Fibroblast of skin of right biceps (primary cell): Measurements from ENCODE around the gene MRPS18A.
"Not testable (repeated sequence)": the region's sequence is repeated elsewhere in the genome, so short reads cannot be mapped to it uniquely, and the experiment has no call there.

Source experiments
- DNase-seq: peaks from one replicate; pipeline ENCODE4 v3.0.0-alpha.2; 2013

Gene MRPS18A

GRCh38 chr6:43716099-43716498 lies 28.5 kb upstream of the MRPS18A start:
- DNase-seq: no peak

DNA sequence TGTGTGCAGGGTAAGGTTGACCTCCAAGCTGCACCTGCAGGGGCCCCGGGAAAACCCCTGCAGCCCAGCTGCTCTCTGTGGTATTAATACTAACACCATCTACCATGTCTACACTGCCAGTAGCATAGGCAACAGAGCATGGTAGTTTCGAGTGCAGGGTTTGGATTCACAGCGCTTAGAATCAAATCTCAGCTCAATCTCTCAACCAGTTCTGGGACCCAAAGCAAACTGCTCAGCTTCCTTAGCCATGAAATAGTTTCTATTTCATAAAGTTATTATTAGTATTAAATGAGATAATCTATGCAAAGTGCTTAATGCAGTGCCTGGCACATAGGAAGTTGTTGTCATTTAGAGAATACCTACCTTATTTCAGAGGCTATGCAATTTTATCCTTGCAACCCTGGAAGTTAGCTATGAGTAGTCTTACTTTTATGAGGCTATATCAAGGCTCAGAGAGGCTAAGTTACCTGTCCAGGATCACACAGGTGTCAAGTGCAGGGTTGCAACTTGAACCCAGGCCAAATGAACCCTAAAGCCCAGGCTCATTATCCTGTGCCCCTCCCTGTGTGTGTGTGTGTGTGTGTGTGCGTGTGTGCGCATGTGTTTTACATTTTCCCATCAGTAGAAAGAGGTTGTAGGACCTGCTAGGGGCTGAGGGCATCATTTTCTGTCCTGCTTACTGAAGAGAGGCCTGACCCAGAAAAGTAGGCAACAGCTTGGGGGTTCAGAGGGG lies 27.6 kb upstream of the MRPS18A start:
- no peak for DNase-seq

DNA sequence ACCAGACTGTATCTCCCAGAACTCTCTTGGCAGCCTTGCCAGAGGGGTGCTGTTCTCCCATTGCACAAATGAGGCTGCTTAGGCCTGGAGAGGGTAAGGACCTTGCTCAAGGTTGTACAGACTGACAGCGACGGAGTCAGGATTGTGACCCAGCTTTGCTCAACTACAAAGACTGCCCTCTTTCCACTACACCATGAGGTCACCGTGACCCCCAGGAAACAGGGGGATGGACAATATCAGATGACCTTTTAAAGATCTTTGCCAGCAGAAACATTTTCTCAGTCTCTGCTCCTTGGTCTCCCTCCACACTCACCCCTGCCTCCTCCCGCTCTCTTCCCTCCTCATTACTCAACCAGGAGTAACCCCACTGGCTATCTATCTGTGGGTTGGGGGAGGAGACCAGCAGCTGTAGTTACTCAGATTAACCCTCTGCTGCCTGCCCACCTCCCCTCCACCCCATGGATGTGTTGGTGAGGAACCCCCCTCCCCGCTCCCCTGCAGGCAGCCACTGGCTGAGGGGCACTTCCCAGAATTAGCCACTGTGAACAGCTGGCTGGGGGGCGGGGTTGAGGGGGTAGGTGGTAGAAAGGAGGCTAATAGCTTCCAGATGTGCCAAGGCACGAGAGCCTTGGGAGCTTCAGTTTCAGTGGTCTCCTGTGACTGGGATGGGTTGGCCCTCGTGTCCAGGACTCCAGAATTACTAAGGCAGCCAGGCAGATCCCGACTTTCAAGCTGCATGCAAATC lies 26.9 kb upstream of the MRPS18A start:
- DNase-seq: peak; percentile 70

GRCh38 chr6:43713643-43714310 lies 26.2 kb upstream of the MRPS18A start:
- DNase-seq: no peak

- no peak for DNase-seq
Observed at GRCh38 chr6:43712579-43712978, 25.0 kb upstream of the MRPS18A start.

GRCh38 chr6:43710576-43710975 lies 23.0 kb upstream of the MRPS18A start:
- DNase-seq: no peak

DNA sequence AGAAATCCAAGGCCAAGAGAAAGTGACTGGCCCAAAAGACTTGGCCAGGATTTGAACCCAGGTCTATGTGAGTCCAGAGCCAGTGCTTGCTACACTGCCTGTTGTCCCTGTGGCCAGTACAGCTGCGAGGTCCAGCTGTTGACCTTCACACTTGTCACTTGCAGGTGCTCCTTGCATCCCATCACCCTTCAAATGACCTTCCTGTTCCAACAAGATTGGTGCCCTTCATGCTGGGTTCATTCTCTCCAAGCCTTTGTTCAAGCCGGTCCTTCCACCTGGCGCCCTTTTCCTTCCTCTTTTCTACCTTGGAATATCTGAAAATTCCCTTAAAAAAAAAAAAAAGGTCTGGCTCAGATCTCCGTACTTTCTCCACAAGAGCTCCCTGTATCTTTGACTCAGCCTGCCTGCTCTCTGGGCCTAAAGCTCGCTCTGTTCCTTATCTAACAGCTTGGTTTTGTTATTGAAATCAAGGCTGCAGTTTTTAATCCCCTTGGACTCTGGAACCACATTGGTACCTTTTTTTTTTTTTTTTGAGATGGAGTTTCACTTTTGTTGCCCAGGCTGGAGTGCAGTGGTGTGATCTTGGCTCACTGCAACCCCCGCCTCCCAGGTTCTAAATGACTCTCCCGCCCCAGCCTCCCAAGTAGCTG lies 22.2 kb upstream of the MRPS18A start:
- no peak for DNase-seq

DNA sequence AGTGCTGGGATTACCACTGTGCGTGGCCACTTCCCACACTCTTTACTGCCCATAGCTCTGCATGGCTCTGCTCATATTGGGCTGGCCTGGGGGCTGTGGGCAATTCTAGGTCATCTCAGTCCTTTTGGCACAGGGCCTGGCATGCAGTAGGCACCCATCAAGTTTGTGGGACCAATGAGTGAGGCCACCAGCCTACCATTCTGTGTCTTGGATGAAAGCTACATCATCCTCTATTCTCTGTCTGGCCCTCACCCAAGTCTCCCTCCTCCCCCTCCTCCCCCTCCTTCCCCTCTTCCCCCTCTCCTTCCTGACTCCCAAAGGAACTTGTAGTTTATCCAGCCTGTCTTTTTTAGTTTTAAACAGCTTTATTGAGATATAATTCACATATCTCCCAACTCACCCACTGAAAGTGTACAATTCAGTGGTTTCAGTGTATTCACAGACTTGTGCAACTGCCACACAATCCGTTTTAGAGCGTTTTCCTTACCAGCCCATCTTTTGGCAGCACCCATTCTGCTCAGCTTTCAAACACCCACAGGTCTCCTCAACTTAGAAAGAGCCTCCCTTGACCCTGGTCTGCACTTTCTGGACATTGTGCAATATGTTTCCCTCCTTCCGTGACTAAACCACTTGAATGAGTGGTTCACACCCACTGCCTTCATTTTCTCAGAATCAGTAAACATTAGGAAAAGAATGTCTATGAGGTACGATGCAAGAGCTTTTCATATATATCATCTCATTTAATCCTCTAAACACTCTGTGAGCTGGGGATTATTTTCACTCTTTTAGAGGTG lies 21.5 kb upstream of the MRPS18A start:
- peak; percentile 44 for DNase-seq

GRCh38 chr6:43707767-43708166 lies 20.2 kb upstream of the MRPS18A start:
- no peak for DNase-seq

DNA sequence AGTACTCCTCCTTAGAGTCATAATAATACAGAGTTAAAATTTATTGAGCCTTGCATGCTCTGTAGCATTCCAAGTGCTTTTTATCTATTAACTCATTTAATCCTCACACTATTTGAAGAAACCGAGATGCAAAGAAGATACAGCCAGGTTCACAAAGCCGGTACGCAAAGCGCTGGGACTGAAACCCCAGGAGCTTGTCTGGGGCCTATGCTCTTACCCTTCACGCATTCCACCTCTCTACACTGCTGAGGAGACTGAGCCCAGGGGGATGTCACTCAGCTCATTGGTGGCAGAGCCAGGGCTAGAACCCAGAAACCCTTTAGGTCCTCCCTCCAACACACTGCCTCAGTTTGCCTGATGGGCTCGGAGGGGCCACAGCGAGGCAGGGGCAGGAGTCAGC lies 19.7 kb upstream of the MRPS18A start:
- DNase-seq: no peak

DNA sequence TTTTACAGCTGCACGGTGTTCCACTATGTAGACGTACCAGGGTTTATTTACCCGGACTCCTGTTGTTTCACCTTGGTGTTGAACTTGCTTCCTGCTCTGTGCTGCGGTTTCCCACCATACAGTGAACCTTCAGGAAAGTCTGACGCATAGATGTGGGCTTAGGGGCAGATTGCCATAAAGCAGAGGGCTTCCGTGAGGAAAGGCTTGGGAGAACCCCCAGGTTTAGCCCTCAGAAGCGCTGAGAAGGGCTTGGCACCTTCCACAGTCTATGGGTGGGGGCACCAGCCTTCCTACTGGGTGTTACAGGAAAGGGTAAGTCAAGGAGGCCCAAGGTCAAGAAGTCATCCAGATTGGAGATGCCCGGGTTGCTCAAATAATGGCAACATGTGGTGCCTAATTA lies 19.2 kb upstream of the MRPS18A start:
- no peak for DNase-seq

DNA sequence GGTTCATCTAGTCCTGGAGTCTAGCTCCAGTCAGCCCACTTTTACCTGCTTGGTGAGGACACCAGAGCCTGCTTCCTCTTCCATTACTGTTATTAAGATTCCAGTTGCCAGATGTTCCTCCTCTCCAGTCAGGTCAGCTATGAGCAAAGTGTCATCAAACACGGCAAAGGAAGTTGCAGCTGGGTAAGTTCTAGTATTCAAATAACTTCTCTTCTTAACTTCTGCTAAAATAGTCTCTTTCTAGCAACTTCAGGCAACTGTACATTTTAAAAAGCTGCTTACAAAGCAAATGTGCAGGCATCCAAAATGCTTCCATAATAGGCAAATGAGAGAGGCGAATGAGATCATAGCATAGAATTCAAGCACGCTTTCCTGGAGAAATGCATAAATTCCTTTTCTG lies 18.4 kb upstream of the MRPS18A start:
- no peak for DNase-seq

GRCh38 chr6:43703512-43704429 lies 16.2 kb upstream of the MRPS18A start:
- DNase-seq: no peak

GRCh38 chr6:43702534-43703440 lies 15.2 kb upstream of the MRPS18A start:
- DNase-seq: peak; percentile 94

DNA sequence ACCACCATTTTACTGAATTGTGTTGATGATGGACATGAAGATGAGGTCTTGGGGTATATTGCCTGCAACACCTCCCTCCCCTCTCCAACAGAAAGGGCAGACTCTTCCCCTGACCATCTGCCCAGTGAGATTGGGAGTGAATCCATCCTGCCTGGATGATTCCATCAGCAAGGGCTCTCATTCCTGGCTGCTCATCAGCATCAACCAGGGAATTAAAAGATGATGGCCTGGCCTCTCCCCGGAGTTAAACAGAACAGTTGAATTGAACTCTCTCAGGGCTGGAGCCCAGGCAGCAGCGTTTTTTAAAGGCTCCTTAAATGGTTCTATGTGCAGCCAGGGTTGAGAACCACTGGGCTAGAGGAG lies 14.6 kb upstream of the MRPS18A start:
- DNase-seq: no peak

DNA sequence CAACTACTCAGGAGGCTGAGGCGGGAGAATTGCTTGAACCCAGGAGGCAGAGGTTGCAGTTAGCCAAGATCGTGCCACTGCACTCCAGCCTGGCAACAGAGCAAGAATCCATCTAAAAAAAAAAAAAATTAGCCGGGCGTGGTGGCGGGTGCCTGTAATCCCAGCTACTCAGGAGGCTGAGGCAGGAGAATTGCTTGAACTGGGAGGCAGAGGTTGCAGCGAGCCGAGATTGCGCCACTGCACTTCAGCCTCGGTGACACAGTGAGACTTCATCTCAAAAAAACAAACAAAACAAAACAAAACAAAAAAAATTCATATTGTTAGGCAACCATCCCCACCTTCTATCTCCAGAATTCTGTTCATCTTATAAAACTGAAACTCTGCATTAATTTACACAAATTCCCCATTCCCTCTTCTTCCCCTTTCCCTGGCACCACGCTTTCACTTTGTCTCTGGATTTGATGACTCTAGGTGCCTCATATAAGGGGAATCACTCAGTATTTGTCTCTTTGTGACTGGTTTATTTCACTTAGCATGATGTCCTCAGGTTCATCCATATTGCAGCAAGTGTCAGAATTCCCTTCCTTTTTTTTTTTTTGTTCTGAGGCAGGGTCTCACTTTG lies 13.5 kb upstream of the MRPS18A start:
- not testable (repeated sequence) for DNase-seq

DNA sequence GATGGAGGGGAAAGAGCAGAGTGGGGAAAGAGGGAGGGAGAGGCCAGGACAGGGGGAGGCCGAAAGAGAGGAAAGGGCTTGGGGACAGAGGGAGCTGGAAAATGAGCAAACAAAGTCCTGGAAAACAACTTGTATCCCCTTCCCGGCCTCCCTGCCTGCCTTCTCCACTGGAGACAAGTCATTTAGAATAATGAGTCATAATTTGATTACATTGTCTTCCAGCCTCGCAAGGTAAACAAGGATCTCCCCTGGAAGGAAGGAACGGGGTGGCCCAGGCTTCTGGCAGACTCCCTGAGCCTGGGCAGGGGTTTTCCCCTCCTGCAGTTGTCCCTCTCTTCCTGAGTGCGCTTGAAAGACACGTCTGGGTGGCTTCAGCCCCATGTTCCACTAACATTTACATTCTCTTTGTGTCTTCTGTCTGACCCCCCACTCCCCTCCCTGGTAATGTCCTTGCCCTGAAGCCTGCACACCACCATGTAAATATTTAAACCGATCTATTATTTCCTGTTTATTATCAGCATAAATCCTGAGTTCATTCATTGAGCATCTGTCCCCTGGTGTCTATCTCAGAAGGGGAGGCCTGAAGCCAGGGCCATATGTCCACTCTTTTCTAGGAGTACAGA lies 12.1 kb upstream of the MRPS18A start:
- DNase-seq: no peak

GRCh38 chr6:43698584-43699349 lies 11.2 kb upstream of the MRPS18A start:
- DNase-seq: peak; percentile 33

GRCh38 chr6:43697421-43697820 lies 9.8 kb upstream of the MRPS18A start:
- DNase-seq: no peak
